ENCODE results near the gene TMED10. TPM values are rescaled to one million over a fixed set of nuclear protein-coding genes. Genes with fewer than 3 reads are reported as not detected.

Gene TMED10
- total RNA-seq, 4 donors from 2014 or later: 289 to 559 (median 388) TPM

DNA sequence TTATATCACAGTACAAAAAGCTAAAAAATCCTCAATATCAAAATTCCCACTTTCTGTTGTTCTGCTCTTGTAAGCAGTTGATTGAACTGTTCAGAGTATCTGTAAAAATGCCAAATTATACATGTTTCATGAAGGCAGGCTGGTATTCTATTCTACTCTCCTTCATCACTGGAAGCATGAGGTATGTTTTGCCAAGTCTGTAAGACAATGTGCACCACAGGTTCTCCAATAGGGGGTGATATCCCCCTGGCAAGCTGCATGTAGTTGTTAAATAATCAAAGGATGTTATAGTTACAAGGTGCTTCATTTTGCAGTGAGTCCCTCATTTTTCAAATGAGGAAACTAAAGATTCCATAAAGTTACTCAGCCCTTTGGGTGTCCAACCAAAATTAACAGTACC lies 34.4 kb downstream of the TMED10 start:
- intact Hi-C loops (cut with DNase I): no loop called here
- no peaks in the 10 kb centered on the region for H3K36me3 ChIP-seq
- no peaks in the 10 kb centered on the region for H3K27me3 ChIP-seq
- peaks cover 51 to 61% of the 10 kb centered on the region in 2 donors for H3K4me1 ChIP-seq
- no peak for TF ChIP-seq POLR2A (IDR thresholded peaks at IDR 0.05)
- TF ChIP-seq, protein P1, sequence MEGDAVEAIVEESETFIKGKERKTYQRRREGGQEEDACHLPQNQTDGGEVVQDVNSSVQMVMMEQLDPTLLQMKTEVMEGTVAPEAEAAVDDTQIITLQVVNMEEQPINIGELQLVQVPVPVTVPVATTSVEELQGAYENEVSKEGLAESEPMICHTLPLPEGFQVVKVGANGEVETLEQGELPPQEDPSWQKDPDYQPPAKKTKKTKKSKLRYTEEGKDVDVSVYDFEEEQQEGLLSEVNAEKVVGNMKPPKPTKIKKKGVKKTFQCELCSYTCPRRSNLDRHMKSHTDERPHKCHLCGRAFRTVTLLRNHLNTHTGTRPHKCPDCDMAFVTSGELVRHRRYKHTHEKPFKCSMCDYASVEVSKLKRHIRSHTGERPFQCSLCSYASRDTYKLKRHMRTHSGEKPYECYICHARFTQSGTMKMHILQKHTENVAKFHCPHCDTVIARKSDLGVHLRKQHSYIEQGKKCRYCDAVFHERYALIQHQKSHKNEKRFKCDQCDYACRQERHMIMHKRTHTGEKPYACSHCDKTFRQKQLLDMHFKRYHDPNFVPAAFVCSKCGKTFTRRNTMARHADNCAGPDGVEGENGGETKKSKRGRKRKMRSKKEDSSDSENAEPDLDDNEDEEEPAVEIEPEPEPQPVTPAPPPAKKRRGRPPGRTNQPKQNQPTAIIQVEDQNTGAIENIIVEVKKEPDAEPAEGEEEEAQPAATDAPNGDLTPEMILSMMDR (IDR thresholded peaks at IDR 0.05): peak in 4 of 6 experiments; percentile 29 to 36 (median 34)
- no peaks in the 10 kb centered on the region for H3K9me3 ChIP-seq
- H3K27ac ChIP-seq: peak overlapping the region in 2 of 3 donors; percentile 88 to 97
- DNase-seq: peak in 1 of 2 donors; percentile 18
- H3K4me3 ChIP-seq (replicated peaks in 1 of 3): no peak overlapping the region

DNA sequence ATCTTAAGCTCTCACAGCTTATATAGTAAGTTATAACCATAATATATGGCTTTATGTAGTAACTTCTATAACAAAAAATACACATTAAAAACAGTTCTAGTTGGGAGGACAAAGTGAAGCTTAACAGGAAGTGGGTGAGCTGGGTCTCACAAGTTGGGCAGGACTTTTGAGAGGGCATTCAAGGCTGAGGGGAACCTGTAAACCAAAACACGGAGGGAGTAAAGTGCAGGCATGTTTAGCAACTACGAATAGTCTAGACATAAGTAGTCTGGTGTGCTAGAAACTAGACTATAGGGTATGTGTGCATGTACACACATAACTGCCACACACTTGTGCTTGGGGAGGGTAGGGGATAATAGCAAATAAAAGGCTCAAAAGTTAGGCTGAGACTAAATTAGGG lies 35.4 kb downstream of the TMED10 start:
- peaks cover 42 to 52% of the 10 kb centered on the region in 2 donors for H3K4me1 ChIP-seq

DNA sequence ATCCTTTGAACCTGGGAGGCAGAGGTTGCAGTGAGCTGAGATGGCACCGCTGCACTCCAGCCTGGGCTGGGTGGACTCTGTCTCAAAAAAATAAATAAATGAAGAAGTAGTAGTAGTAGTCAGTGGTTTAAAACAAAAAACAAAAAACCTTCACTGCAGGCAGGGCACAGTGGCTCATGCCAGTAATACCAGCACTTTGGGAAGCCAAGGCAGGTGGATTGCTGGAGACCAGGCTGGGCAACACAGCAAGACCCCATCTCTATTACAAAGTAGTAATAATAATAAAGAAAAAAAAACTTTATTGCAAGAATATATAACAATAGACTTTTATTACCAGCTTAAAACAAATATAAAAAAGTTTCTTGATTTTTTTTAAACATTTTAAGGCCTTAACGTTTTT lies 35.8 kb downstream of the TMED10 start:
- H3K9me3 ChIP-seq: no peaks in the 10 kb centered on the region
- peak overlapping the region in 1 of 3 donors; percentile 88 for H3K27ac ChIP-seq
- H3K27me3 ChIP-seq: no peaks in the 10 kb centered on the region
- TF ChIP-seq, protein P1 (IDR thresholded peaks at IDR 0.05): no peak
- no peak for TF ChIP-seq POLR2A (IDR thresholded peaks at IDR 0.05)
- intact Hi-C loops (cut with DNase I): no loop called here
- peaks cover 38 to 51% of the 10 kb centered on the region in 2 donors for H3K4me1 ChIP-seq
- WGBS, 2 donors: 89% methylated on average over 2 of the region's 2 CpGs
- H3K36me3 ChIP-seq: peaks cover 0 to under 1% of the 10 kb centered on the region in 2 donors
- DNase-seq: no peak
- H3K4me3 ChIP-seq (replicated peaks in 1 of 3): no peak overlapping the region

More for the DNA sequence above, 35.4 kb downstream of the TMED10 start:
- TF ChIP-seq, protein P1 (IDR thresholded peaks at IDR 0.05): no peak
- TF ChIP-seq POLR2A (IDR thresholded peaks at IDR 0.05): no peak
- H3K4me3 ChIP-seq (replicated peaks in 1 of 3): no peak overlapping the region
- DNase-seq: no peak
- intact Hi-C loops (cut with DNase I): no loop called here
- no peaks in the 10 kb centered on the region for H3K9me3 ChIP-seq
- H3K27ac ChIP-seq: peak overlapping the region in 1 of 3 donors; percentile 88
- WGBS, 2 donors: 67 to 74% methylated on average over 2 of the region's 2 CpGs
- no peaks in the 10 kb centered on the region for H3K27me3 ChIP-seq
- no peaks in the 10 kb centered on the region for H3K36me3 ChIP-seq

DNA sequence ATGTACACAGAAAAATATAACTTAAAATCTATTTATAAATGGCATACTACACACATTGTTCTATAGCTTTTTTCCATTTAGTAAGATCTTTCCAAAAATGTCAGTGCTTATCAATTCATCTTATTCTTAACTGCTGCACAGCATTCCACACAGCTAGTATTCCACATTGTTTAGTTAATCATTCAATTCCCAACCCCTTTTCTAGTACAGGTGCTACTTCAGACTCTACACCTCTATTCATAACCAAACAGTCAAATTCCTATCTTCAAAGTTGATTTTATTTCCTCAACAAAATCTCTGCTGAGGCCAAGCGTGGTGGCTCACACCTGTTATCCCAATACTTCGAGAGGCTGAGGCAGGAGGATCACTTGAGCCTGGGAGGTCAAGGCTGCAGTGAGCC lies 37.2 kb downstream of the TMED10 start:
- H3K36me3 ChIP-seq: peaks cover 10 to 15% of the 10 kb centered on the region in 2 donors
- TF ChIP-seq POLR2A (IDR thresholded peaks at IDR 0.05): no peak
- TF ChIP-seq, protein P1 (IDR thresholded peaks at IDR 0.05): no peak
- no peaks in the 10 kb centered on the region for H3K27me3 ChIP-seq
- H3K9me3 ChIP-seq: no peaks in the 10 kb centered on the region
- H3K27ac ChIP-seq: peak overlapping the region in 2 of 3 donors; percentile 19 to 26
- peaks cover 29 to 37% of the 10 kb centered on the region in 2 donors for H3K4me1 ChIP-seq
- WGBS, 2 donors: 84 to 92% methylated on average over 2 of the region's 2 CpGs
- intact Hi-C loops (cut with DNase I): loop anchor here (10.0 kb wide), 1 partner anchor 346 kb away; no protein-coding TSS in a partner anchor
- H3K4me3 ChIP-seq (replicated peaks in 1 of 3): no peak overlapping the region
- no peak for DNase-seq

DNA sequence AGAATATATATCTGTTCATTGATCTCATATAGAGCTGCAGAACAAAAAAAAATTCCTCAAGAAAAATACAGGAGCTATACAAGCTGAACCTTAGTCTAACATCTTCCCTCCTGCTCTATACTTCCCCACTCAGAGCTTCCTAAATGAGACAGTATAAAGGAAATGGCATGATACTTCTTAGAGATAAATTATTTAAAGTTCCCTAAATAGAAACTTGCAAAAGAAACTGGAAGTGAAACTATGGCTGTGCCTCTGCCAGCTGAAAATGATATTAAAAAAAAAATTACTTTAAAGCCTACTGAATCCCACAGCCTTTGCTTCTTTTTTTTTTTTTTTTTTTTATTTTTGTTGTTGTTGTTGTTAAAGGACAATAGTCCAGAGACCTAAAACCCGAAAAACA lies 37.9 kb downstream of the TMED10 start:
- peaks cover 17 to 19% of the 10 kb centered on the region in 2 donors for H3K36me3 ChIP-seq
- intact Hi-C loops (cut with DNase I): loop anchor here (10.0 kb wide), 1 partner anchor 346 kb away; no protein-coding TSS in a partner anchor
- peaks cover 27 to 30% of the 10 kb centered on the region in 2 donors for H3K4me1 ChIP-seq
- no peak for DNase-seq
- H3K4me3 ChIP-seq (replicated peaks in 1 of 3): no peak overlapping the region
- no peaks in the 10 kb centered on the region for H3K9me3 ChIP-seq
- TF ChIP-seq, protein P1 (IDR thresholded peaks at IDR 0.05): no peak
- H3K27ac ChIP-seq: peak overlapping the region in 2 of 3 donors; percentile 19 to 26
- no peaks in the 10 kb centered on the region for H3K27me3 ChIP-seq
- WGBS, 2 donors: 53 to 67% methylated on average over 1 of the region's 1 CpG
